ENCODE results near the gene HAO1. TPM values are rescaled to one million over a fixed set of nuclear protein-coding genes. Genes with fewer than 3 reads are reported as not detected.

The HAO1 gene
- total and polyA plus RNA-seq, 2 experiments from 2014 or later: 1.7 to 2.7 TPM

DNA sequence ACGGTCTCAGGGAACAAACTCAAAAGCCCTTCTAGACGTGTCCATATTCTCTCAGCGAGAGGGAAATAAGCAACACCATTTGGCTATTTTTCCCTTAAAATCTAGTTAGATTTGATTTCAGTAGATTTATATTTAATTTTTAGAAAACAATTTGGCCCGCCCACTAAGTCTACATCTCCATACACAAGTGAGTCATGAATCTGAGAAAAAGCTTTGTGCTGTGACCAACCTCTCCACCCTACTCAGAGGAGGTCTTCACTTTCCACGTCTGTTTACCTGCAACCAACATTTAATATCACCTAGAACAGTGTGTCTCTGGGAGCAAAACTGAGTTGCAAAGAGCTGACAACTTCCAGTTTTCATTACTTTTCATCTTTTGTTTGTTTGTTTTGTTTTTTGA is 48.6 kb downstream of the HAO1 start:
- Histone ChIP-seq H3K4me1 (ENCODE audit: insufficient read depth) (no peaks in the 10 kb centered on the region), H4K20me1 (ENCODE audit: insufficient read depth, poor library complexity, severe bottlenecking) (no peaks in the 10 kb centered on the region), H3K9me2 (replicated peaks; ENCODE audit: insufficient read depth) (no peaks in the 10 kb centered on the region), H3K9me3 (ENCODE audit: low read depth) (no peaks in the 10 kb centered on the region), H3K27ac (no peak overlapping the region), H3K4me2 (no peak overlapping the region), H3K4me3 (no peak overlapping the region), H3K36me3 (replicated peaks; ENCODE audit: insufficient read depth, low read depth) (no peaks in the 10 kb centered on the region), H3K79me2 (no peaks in the 10 kb centered on the region), H2AFZ (no peak overlapping the region), H3K27me3 (no peaks in the 10 kb centered on the region)
- 89% methylated on average over 5 of the region's 5 CpGs for WGBS (ENCODE audit: low lambda C conversion rate, missing lambda C conversion rate)
- DNase-seq (ENCODE audit: low spot score): no peak
- no peak for TF ChIP-seq EZH2phosphoT487 (IDR thresholded peaks at IDR 0.05; ENCODE audit: low read depth, severe bottlenecking, unreplicated experiment)
- TF ChIP-seq EZH2 (IDR thresholded peaks at IDR 0.05; ENCODE audit: borderline replicate concordance): no peak
- TF ChIP-seq, protein P1, sequence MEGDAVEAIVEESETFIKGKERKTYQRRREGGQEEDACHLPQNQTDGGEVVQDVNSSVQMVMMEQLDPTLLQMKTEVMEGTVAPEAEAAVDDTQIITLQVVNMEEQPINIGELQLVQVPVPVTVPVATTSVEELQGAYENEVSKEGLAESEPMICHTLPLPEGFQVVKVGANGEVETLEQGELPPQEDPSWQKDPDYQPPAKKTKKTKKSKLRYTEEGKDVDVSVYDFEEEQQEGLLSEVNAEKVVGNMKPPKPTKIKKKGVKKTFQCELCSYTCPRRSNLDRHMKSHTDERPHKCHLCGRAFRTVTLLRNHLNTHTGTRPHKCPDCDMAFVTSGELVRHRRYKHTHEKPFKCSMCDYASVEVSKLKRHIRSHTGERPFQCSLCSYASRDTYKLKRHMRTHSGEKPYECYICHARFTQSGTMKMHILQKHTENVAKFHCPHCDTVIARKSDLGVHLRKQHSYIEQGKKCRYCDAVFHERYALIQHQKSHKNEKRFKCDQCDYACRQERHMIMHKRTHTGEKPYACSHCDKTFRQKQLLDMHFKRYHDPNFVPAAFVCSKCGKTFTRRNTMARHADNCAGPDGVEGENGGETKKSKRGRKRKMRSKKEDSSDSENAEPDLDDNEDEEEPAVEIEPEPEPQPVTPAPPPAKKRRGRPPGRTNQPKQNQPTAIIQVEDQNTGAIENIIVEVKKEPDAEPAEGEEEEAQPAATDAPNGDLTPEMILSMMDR (IDR thresholded peaks at IDR 0.05; ENCODE audit: poor library complexity): no peak

DNA sequence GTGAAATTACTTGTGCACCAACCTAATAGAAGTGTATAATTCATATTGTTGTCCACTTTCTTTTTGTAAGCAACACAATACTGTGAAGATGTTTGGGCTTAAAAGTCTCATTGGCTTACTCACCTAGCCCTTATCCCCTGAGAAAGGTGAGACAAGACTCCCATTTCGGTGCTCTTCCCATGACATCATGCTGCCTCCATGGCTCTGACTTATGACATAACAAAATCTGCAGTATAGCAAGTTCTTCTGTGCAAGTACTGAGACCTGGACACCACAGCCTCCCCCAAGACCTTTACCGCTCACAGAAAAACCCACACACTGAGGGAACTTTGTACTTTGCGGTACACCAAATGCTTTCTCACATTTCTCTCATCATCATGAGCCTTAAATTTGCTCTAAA is 50.5 kb downstream of the HAO1 start:
- Histone ChIP-seq H3K4me1 (ENCODE audit: insufficient read depth) (no peaks in the 10 kb centered on the region), H3K79me2 (no peaks in the 10 kb centered on the region), H3K27ac (no peak overlapping the region), H4K20me1 (ENCODE audit: insufficient read depth, poor library complexity, severe bottlenecking) (no peaks in the 10 kb centered on the region), H2AFZ (no peak overlapping the region), H3K27me3 (no peaks in the 10 kb centered on the region), H3K36me3 (replicated peaks; ENCODE audit: insufficient read depth, low read depth) (no peaks in the 10 kb centered on the region), H3K9me2 (replicated peaks; ENCODE audit: insufficient read depth) (no peaks in the 10 kb centered on the region), H3K9me3 (ENCODE audit: low read depth) (no peaks in the 10 kb centered on the region), H3K4me3 (no peak overlapping the region), H3K4me2 (no peak overlapping the region)
- WGBS (ENCODE audit: low lambda C conversion rate, missing lambda C conversion rate): 87% methylated on average over 3 of the region's 3 CpGs
- no peak for DNase-seq (ENCODE audit: low spot score)
- TF ChIP-seq EZH2phosphoT487 (IDR thresholded peaks at IDR 0.05; ENCODE audit: low read depth, severe bottlenecking, unreplicated experiment): no peak
- TF ChIP-seq, protein P1 (IDR thresholded peaks at IDR 0.05; ENCODE audit: poor library complexity): no peak

DNA sequence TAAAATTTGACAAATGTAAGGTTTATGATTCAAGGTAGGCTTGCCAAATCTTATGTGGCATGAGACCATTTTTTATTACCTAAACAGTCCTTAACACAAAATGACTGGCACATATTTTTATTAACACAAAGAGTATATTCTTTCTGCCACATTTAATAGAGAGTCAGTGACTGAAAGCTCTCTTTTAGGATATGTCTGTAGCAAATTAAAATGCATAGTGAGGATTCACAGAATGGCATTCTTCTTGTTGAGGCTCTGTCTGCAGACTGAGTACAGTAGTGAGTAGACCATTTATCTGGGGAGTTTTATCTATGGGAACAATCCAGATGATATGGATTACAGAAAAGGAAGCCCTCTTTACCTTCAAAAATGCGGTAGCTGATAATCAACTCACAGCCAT is 56.5 kb downstream of the HAO1 start:
- Histone ChIP-seq H3K4me1 (ENCODE audit: insufficient read depth) (no peaks in the 10 kb centered on the region), H3K9me3 (ENCODE audit: low read depth) (no peaks in the 10 kb centered on the region), H4K20me1 (ENCODE audit: insufficient read depth, poor library complexity, severe bottlenecking) (no peaks in the 10 kb centered on the region), H3K36me3 (replicated peaks; ENCODE audit: insufficient read depth, low read depth) (no peaks in the 10 kb centered on the region), H3K27ac (no peak overlapping the region), H3K27me3 (no peaks in the 10 kb centered on the region), H3K4me2 (no peak overlapping the region), H3K4me3 (no peak overlapping the region), H2AFZ (no peak overlapping the region), H3K79me2 (no peaks in the 10 kb centered on the region), H3K9me2 (replicated peaks; ENCODE audit: insufficient read depth) (no peaks in the 10 kb centered on the region)
- no peak for TF ChIP-seq EZH2phosphoT487 (IDR thresholded peaks at IDR 0.05; ENCODE audit: low read depth, severe bottlenecking, unreplicated experiment)
- TF ChIP-seq EZH2 (IDR thresholded peaks at IDR 0.05; ENCODE audit: borderline replicate concordance): no peak
- TF ChIP-seq, protein P1 (IDR thresholded peaks at IDR 0.05; ENCODE audit: poor library complexity): no peak
- WGBS (ENCODE audit: low lambda C conversion rate, missing lambda C conversion rate): 63% methylated on average over 1 of the region's 1 CpG
- no peak for DNase-seq (ENCODE audit: low spot score)

DNA sequence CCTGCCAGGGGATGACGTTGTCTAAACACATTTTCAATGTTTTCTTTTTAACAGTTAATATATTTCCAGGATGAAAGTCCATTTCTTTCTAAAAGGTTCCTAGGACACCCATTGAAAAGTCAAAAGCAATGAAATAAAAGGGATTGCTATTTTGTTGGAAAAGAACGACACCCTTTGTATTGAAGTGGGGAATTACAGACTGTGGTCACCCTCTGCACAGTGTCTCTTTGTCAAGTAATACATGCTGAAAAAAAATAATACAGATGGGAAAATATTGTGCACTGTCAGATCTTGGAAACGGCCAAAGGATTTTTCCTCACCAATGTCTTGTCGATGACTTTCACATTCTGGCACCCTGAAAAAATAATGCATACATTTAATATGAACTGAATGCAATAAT is 56.9 kb downstream of the HAO1 start:
- H3K9me2 ChIP-seq (replicated peaks; ENCODE audit: insufficient read depth): no peaks in the 10 kb centered on the region
- H3K4me3 ChIP-seq: no peak overlapping the region
- H3K79me2 ChIP-seq: no peaks in the 10 kb centered on the region
- 78% methylated on average over 4 of the region's 4 CpGs for WGBS (ENCODE audit: low lambda C conversion rate, missing lambda C conversion rate)
- DNase-seq (ENCODE audit: low spot score): no peak
- H3K9me3 ChIP-seq (ENCODE audit: low read depth): no peaks in the 10 kb centered on the region
- no peaks in the 10 kb centered on the region for H3K27me3 ChIP-seq
- no peak overlapping the region for H2AFZ ChIP-seq
- H3K4me2 ChIP-seq: no peak overlapping the region
- H3K36me3 ChIP-seq (replicated peaks; ENCODE audit: insufficient read depth, low read depth): no peaks in the 10 kb centered on the region
- H3K27ac ChIP-seq: no peak overlapping the region
- TF ChIP-seq EZH2phosphoT487 (IDR thresholded peaks at IDR 0.05; ENCODE audit: low read depth, severe bottlenecking, unreplicated experiment) (no peak), EZH2 (IDR thresholded peaks at IDR 0.05; ENCODE audit: borderline replicate concordance) (no peak)
- TF ChIP-seq, protein P1 (IDR thresholded peaks at IDR 0.05; ENCODE audit: poor library complexity): no peak
- H4K20me1 ChIP-seq (ENCODE audit: insufficient read depth, poor library complexity, severe bottlenecking): no peaks in the 10 kb centered on the region
- H3K4me1 ChIP-seq (ENCODE audit: insufficient read depth): no peaks in the 10 kb centered on the region
